SKM-1 treated with dmso at 0.1 percent for 144 hours (cell line): ENCODE results near the gene IER2.
A peak's percentile ranks its signal among the peaks of the same experiment; 100 is the strongest.
"Not testable (repeated sequence)": the region's sequence is repeated elsewhere in the genome, so short reads cannot be mapped to it uniquely, and the experiment has no call there.

ENCODE experiments used
- DNase-seq: peaks from one replicate; lab custom pipeline; 2025; ENCODE audit not compliant: unreplicated experiment; lab: John Stamatoyannopoulos, UW

Gene IER2

GRCh38 chr19:13138171-13138915 lies 11.9 kb upstream of the IER2 start:
- DNase-seq: no peak

- DNase-seq: no peak
These were observed 11.4 kb upstream of the IER2 start for GRCh38 chr19:13138916-13139198.

- no peak for DNase-seq
These were observed 10.4 kb upstream of the IER2 start for GRCh38 chr19:13139633-13140311.

- DNase-seq: peak; percentile 68
These were observed 3.2 kb upstream of the IER2 start for GRCh38 chr19:13146763-13147563.

- not testable (repeated sequence) for DNase-seq
These were observed 1.0 kb upstream of the IER2 start for GRCh38 chr19:13149173-13149627.

GRCh38 chr19:13149628-13150186 lies 504 bp upstream of the IER2 start:
- no peak for DNase-seq

- DNase-seq: no peak
These were observed 857 bp downstream of the IER2 start for GRCh38 chr19:13150931-13151604.

GRCh38 chr19:13151605-13152355 lies 1.6 kb downstream of the IER2 start:
- peak; percentile 94 for DNase-seq

- DNase-seq: no peak
These were observed 2.3 kb downstream of the IER2 start for GRCh38 chr19:13152356-13152973.

- DNase-seq: peak; percentile 85
These were observed 2.9 kb downstream of the IER2 start for GRCh38 chr19:13152974-13153568.

- DNase-seq: no peak
These were observed 3.5 kb downstream of the IER2 start for GRCh38 chr19:13153569-13154240.

GRCh38 chr19:13154241-13154778 lies 4.1 kb downstream of the IER2 start:
- DNase-seq: peak; percentile 57

- no peak for DNase-seq
These were observed 4.8 kb downstream of the IER2 start for GRCh38 chr19:13154911-13155471.

- DNase-seq: peak; percentile 58
These were observed 5.5 kb downstream of the IER2 start for GRCh38 chr19:13155472-13156359.

GRCh38 chr19:13159713-13160112 lies 9.5 kb downstream of the IER2 start:
- no peak for DNase-seq

- DNase-seq: peak; percentile 13
These were observed 10.3 kb downstream of the IER2 start for GRCh38 chr19:13160557-13160956.
